Endothelial cell of umbilical vein (primary cell): ENCODE measurements around the gene GGA1.

Experiments
- CTCF ChIP-seq, 2 donors: IDR thresholded peaks; 1 replicate in 1 of 2; 2 replicates in 1 of 2; pipeline ENCODE4 v1.5.1; 2011; ENCODE audit warnings: low read length in 2 of 2, mild to moderate bottlenecking in 2 of 2, moderate library complexity in 2 of 2, control low read depth in 1 of 2, inconsistent platforms in 1 of 2, low read depth in 1 of 2; ENCODE audit not compliant: insufficient read depth in 1 of 2; ENCODE audit errors: extremely low read depth in 1 of 2
- EZH2 ChIP-seq: IDR thresholded peaks from 2 replicates; pipeline ENCODE4 v1.6.1; 2012; ENCODE audit warnings: borderline replicate concordance, low read depth, mild to moderate bottlenecking, moderate library complexity, low read length, inconsistent platforms; ENCODE audit not compliant: severe bottlenecking
- GATA2 ChIP-seq: IDR thresholded peaks from 2 replicates; pipeline ENCODE4 v1.7.0; 2011; ENCODE audit warnings: low read depth, mild to moderate bottlenecking, moderate library complexity, mixed read lengths, low read length; ENCODE audit not compliant: insufficient read length, insufficient read depth
- MYC ChIP-seq: IDR thresholded peaks from one replicate; pipeline ENCODE4 v1.6.1; 2011; ENCODE audit warnings: mild to moderate bottlenecking, low read depth, low read length
- POLR2A ChIP-seq: IDR thresholded peaks from 2 replicates; pipeline ENCODE4 v1.6.1; 2012; ENCODE audit warnings: low read depth, mild to moderate bottlenecking, control low read depth, low read length

DNA sequence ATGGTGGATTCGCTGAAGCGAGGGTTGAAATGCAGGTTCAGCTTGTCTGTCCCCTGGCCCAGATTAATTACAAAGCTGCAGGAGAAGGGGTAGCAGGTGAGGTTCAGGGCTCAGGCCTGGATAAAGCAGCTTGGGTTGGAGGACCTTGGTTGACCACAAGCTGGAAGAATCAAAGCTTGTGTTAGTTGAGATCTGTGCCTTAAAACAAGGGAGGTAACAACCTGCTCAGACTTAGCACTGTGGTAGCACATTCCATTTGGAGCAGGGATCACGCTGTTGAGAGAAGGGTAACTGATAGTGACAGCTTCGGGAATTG lies 38.0 kb upstream of the GGA1 start:
- TF ChIP-seq GATA2 (no peak), CTCF (IDR thresholded peaks at IDR 0.05; ENCODE audit: extremely low read depth in 1 of 2, insufficient read depth in 1 of 2, low read depth in 1 of 2, low read length in 2 of 2) (no peak), EZH2 (no peak), MYC (no peak), POLR2A (no peak)
